ENCODE measurements around the gene ARHGAP8. TPM values are rescaled to one million over a fixed set of nuclear protein-coding genes. Genes with fewer than 3 reads are reported as not detected.
A peak's percentile ranks its signal among the peaks of the same experiment; 100 is the strongest.

Gene ARHGAP8
- polyA plus RNA-seq, 2 of the 4 experiments (the other 2 are of a cell fraction), result 1.2 to 3.8 TPM

DNA sequence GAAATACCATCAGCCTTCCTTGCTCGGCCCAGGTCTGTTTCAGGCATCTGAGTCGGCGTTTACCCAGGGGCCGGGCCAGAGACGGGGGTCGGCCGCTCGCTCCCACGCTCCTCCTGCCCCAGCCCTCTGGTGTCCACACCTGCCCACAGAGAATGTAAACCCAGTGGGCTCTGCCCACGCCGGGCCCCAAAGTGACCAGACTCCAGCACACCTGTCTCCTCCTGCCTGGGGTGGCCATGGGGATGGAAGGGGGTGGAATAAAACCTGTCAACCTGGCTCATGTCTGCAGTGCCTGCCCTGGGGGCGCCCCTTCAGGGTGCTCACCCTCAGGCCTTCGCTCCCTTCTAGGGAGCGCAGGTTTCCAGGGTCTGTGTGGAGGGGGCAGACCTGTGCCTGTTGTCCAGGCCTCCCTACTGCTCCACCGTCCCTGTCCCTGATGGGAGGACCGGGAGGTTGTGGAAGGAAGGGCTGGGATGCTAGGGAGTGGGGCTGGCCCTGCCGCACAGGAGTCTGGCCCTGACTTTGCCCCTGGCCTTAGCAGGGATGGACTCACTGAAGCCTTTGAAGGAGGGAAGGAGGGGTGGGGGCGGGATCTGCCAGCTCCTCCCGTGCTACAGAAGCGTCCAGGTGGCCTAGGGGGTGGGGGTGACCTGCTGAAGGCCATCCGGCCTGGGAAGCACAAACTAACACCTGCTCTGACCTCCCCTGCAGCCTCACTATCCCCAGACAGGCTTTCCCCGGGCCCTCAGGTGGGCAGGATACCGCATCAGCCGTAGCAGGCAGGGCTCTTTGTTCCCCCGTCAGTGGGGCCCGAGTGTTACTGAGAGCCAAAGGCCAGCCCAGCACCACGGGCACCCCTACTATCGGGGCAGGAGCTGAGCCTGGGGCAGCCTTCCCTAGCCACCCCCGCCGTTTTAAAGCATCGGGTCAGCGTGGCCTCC, 14.7 kb upstream of the ARHGAP8 start:
- H3K4me1 ChIP-seq, result peaks cover 20% of the 10 kb centered on the region
- CTCF ChIA-PET, result interaction anchor here (0.6 to 4.0 kb wide), 7 partner anchors 13 to 42 kb away, joined by 3 to 55 read pairs (median 5); no protein-coding TSS in a partner anchor
- no peaks in the 10 kb centered on the region for H3K9me3 ChIP-seq
- H3K27ac ChIP-seq, result no peak overlapping the region
- no peak overlapping the region for H3K4me3 ChIP-seq
- no peak overlapping the region for H3K4me2 ChIP-seq
- no peak for DNase-seq (ENCODE audit: low read depth in 1 of 2, low spot score in 1 of 2)
- WGBS (ENCODE audit: missing lambda C conversion rate), result 87% methylated on average over 23 of the region's 32 CpGs
- no peak for ATAC-seq
- no peak for FAIRE-seq
- POLR2A ChIA-PET, result no interaction called here
- TF ChIP-seq BHLHE40 (IDR thresholded peaks at IDR 0.05; ENCODE audit: low read depth, low read length) (no peak), PHF8 (IDR thresholded peaks at IDR 0.05; ENCODE audit: borderline replicate concordance, low read depth) (no peak), RCOR1 (IDR thresholded peaks at IDR 0.05; ENCODE audit: low read depth, low read length) (no peak), SMC3 (IDR thresholded peaks at IDR 0.05) (no peak), ELK1 (IDR thresholded peaks at IDR 0.05; ENCODE audit: low read depth, low read length) (no peak), NPAS2 (CRISPR knock-in tag; IDR thresholded peaks at IDR 0.05; ENCODE audit: borderline replicate concordance) (no peak), FOSL2 (IDR thresholded peaks at IDR 0.05) (no peak), FOSL2 (CRISPR knock-in tag; IDR thresholded peaks at IDR 0.05) (no peak), ESRRA (IDR thresholded peaks at IDR 0.05; ENCODE audit: borderline replicate concordance, low read length) (no peak), JUN (IDR thresholded peaks at IDR 0.05) (no peak), TP53 (CRISPR knock-in tag; IDR thresholded peaks at IDR 0.05) (no peak)
- TF ChIP-seq, protein P1, sequence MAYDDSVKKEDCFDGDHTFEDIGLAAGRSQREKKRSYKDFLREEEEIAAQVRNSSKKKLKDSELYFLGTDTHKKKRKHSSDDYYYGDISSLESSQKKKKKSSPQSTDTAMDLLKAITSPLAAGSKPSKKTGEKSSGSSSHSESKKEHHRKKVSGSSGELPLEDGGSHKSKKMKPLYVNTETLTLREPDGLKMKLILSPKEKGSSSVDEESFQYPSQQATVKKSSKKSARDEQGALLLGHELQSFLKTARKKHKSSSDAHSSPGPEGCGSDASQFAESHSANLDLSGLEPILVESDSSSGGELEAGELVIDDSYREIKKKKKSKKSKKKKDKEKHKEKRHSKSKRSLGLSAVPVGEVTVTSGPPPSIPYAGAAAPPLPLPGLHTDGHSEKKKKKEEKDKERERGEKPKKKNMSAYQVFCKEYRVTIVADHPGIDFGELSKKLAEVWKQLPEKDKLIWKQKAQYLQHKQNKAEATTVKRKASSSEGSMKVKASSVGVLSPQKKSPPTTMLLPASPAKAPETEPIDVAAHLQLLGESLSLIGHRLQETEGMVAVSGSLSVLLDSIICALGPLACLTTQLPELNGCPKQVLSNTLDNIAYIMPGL (CRISPR knock-in tag; IDR thresholded peaks at IDR 0.05; ENCODE audit: borderline replicate concordance), result no peak
- TF ChIP-seq, protein P2, sequence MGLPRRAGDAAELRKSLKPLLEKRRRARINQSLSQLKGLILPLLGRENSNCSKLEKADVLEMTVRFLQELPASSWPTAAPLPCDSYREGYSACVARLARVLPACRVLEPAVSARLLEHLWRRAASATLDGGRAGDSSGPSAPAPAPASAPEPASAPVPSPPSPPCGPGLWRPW (IDR thresholded peaks at IDR 0.05), result no peak

GRCh38 chr22:44738347-44738715, 14.0 kb upstream of the ARHGAP8 start:
- TF ChIP-seq ZFP36 (IDR thresholded peaks at IDR 0.05; ENCODE audit: borderline replicate concordance, partially characterized antibody), result no peak
- H3K4me1 ChIP-seq, result peaks cover 20% of the 10 kb centered on the region
- peak in 1 of 2 experiments; percentile 9; a peak in 2 of 6 replicates for ATAC-seq
- H3K27ac ChIP-seq, result 0 out of 6 replicates have a peak overlapping the region, but pooled peaks of 1 of the 2 experiments have one; percentile 67
- CTCF ChIA-PET, result interaction anchor here (0.6 to 1.2 kb wide), 2 partner anchors 40 to 42 kb away, joined by 3 read pairs; no protein-coding TSS in a partner anchor
- no peak for DNase-seq (ENCODE audit: low read depth in 1 of 2, low spot score in 1 of 2)
- POLR2A ChIA-PET, result no interaction called here
- H3K9me3 ChIP-seq, result no peaks in the 10 kb centered on the region
- H3K4me2 ChIP-seq, result no peak overlapping the region
- 78% methylated on average over 14 of the region's 14 CpGs for WGBS (ENCODE audit: missing lambda C conversion rate)
- H3K4me3 ChIP-seq, result no peak overlapping the region
- FAIRE-seq, result no peak

- Histone ChIP-seq H3K27ac (peak overlapping the region in 1 of 2 experiments; percentile 67; a peak in 3 of 6 replicates), H3K4me1 (peaks cover 20% of the 10 kb centered on the region), H3K4me2 (peak overlapping the region; percentile 30), H3K4me3 (no peak overlapping the region), H3K9me3 (no peaks in the 10 kb centered on the region)
- ChIA-PET POLR2A (no interaction called here), CTCF (interaction anchor here (1.2 kb wide), 1 partner anchor 42 kb away, joined by 3 read pairs; no protein-coding TSS in a partner anchor)
- no peak for TF ChIP-seq HOXB13 (CRISPR knock-in tag; IDR thresholded peaks at IDR 0.05; ENCODE audit: low read depth)
- TF ChIP-seq ZSCAN20 (CRISPR knock-in tag; IDR thresholded peaks at IDR 0.05), result no peak
- TF ChIP-seq CHD2 (IDR thresholded peaks at IDR 0.05; ENCODE audit: low read length, partially characterized antibody), result no peak
- no peak for TF ChIP-seq TFCP2L1 (CRISPR knock-in tag; IDR thresholded peaks at IDR 0.05)
- TF ChIP-seq FOXS1 (CRISPR knock-in tag; IDR thresholded peaks at IDR 0.05), result no peak
- no peak for TF ChIP-seq SMC3 (IDR thresholded peaks at IDR 0.05)
- TF ChIP-seq PBX3 (IDR thresholded peaks at IDR 0.05), result no peak
- no peak for TF ChIP-seq GATA3 (IDR thresholded peaks at IDR 0.05; ENCODE audit: borderline replicate concordance)
- TF ChIP-seq FOSL2 (IDR thresholded peaks at IDR 0.05), result no peak
- no peak for TF ChIP-seq FOSL2 (CRISPR knock-in tag; IDR thresholded peaks at IDR 0.05)
- no peak for TF ChIP-seq ESRRA (IDR thresholded peaks at IDR 0.05; ENCODE audit: borderline replicate concordance, low read length)
- TF ChIP-seq HOXA7 (CRISPR knock-in tag; IDR thresholded peaks at IDR 0.05), result no peak
- TF ChIP-seq MAFK (IDR thresholded peaks at IDR 0.05; ENCODE audit: partially characterized antibody), result no peak
- TF ChIP-seq JUN (IDR thresholded peaks at IDR 0.05), result no peak
- TF ChIP-seq KDM5A (IDR thresholded peaks at IDR 0.05), result no peak
- no CpG with 5 or more reads among the region's 5 CpGs for WGBS (ENCODE audit: missing lambda C conversion rate)
- ATAC-seq (no peak; a peak in 1 of 6 replicates), DNase-seq (ENCODE audit: low read depth in 1 of 2, low spot score in 1 of 2) (no peak), FAIRE-seq (no peak)
These were observed 13.4 kb upstream of the ARHGAP8 start for GRCh38 chr22:44739024-44739423.

Data from A549 (cell line).